K562 (cell line): ENCODE data around the gene ZNF597. TPM values are rescaled to one million over a fixed set of nuclear protein-coding genes. Genes with fewer than 3 reads are reported as not detected.
A peak's percentile ranks its signal among the peaks of the same experiment; 100 is the strongest.

ENCODE experiments used
- ATF1 ChIP-seq, 2 experiments: fragments of 450-650 bp in 1 of 2; IDR thresholded peaks; 2 replicates each; pipeline ENCODE4 v1.6.1; 2016; ENCODE audit warnings: missing compliant biosample characterization in 1 of 2, missing genetic modification characterization in 1 of 2
- ATF6 ChIP-seq: sonication (generic); formaldehyde crosslinking; IDR thresholded peaks from 2 replicates; pipeline ENCODE4 v1.4.0; 2020; ENCODE audit warnings: mild to moderate bottlenecking, missing genetic modification reagents
- CBX2 ChIP-seq: fragments of 200-600 bp; sonication (generic); IDR thresholded peaks from one replicate; pipeline ENCODE4 v1.6.1; 2012; ENCODE audit warnings: mild to moderate bottlenecking, low read length, inconsistent platforms; ENCODE audit not compliant: insufficient read depth, poor library complexity, severe bottlenecking
- CEBPG ChIP-seq, 3 experiments: fragments of 200-800 bp in 1 of 3; sonication (Bioruptor generic) in 1 of 3; sonication (generic) in 1 of 3; formaldehyde crosslinking in 1 of 3; IDR thresholded peaks in 2 of 3; conservative IDR thresholded peaks in 1 of 3; 2 replicates each; pipeline versions ENCODE4 v1.6.1 to v1.8.0; 2016 to 2022; ENCODE audit warnings: missing compliant biosample characterization in 2 of 3, missing genetic modification characterization in 2 of 3, mild to moderate bottlenecking in 1 of 3, missing genetic modification reagents in 1 of 3
- ELF4 ChIP-seq: fragments of 450-650 bp; formaldehyde crosslinking; IDR thresholded peaks from 2 replicates; pipeline ENCODE4 v1.4.0; 2022; ENCODE audit warnings: missing genetic modification characterization
- EP300 ChIP-seq: IDR thresholded peaks from 2 replicates; pipeline ENCODE4 v1.6.1; 2012; ENCODE audit warnings: low read length, improper control_type of control experiment
- ESRRA ChIP-seq: fragments of 450-650 bp; IDR thresholded peaks from 2 replicates; pipeline ENCODE4 v1.6.1; 2014; ENCODE audit warnings: low read depth, mild to moderate bottlenecking, moderate library complexity, borderline replicate concordance
- LCOR ChIP-seq: sonication (generic); formaldehyde crosslinking; IDR thresholded peaks from 2 replicates; pipeline ENCODE4 v1.8.0; 2022; ENCODE audit warnings: mild to moderate bottlenecking, missing genetic modification reagents
- NR0B1 ChIP-seq: fragments of 450-650 bp; IDR thresholded peaks from one replicate; pipeline ENCODE4 v1.6.1; 2018; ENCODE audit warnings: mild to moderate bottlenecking, moderate library complexity; ENCODE audit not compliant: partially characterized antibody
- NR2C2 ChIP-seq, 2 experiments: fragments of 200-800 bp in 1 of 2; sonication (Bioruptor generic) in 1 of 2; sonication (generic) in 1 of 2; formaldehyde crosslinking in 1 of 2; IDR thresholded peaks; 2 replicates each; pipeline versions ENCODE4 v1.6.1 to v1.8.0; 2016 to 2022; ENCODE audit warnings: mild to moderate bottlenecking in 1 of 2, missing compliant biosample characterization in 1 of 2, missing genetic modification characterization in 1 of 2, missing genetic modification reagents in 1 of 2
- OTX1 ChIP-seq: fragments of 450-650 bp; formaldehyde crosslinking; IDR thresholded peaks from 2 replicates; pipeline ENCODE4 v1.4.0; 2022; ENCODE audit warnings: mild to moderate bottlenecking
- PHTF2 ChIP-seq: fragments of 250-450 bp; sonication (Bioruptor Pico); IDR thresholded peaks from 2 replicates; pipeline ENCODE4 v1.5.0; 2021; ENCODE audit warnings: mild to moderate bottlenecking
- SIN3B ChIP-seq: fragments of 450-650 bp; IDR thresholded peaks from 2 replicates; pipeline ENCODE4 v1.6.1; 2017; ENCODE audit warnings: low read depth, mild to moderate bottlenecking, moderate library complexity
- SMARCA5 ChIP-seq: fragments of 450-650 bp; IDR thresholded peaks from 2 replicates; pipeline ENCODE4 v1.6.1; 2016
- VEZF1 ChIP-seq: fragments of 200-800 bp; sonication (Bioruptor generic); IDR thresholded peaks from 2 replicates; pipeline ENCODE4 v1.6.1; 2017; ENCODE audit warnings: missing genetic modification characterization, missing compliant biosample characterization
- ZBED1 ChIP-seq: IDR thresholded peaks from 2 replicates; pipeline ENCODE4 v1.6.1; 2014
- ZBTB7A ChIP-seq: IDR thresholded peaks from 2 replicates; pipeline ENCODE4 v1.6.1; 2011; ENCODE audit warnings: low read depth, mild to moderate bottlenecking, low read length, moderate library complexity, borderline replicate concordance; ENCODE audit not compliant: control insufficient read depth
- ZC3H11A ChIP-seq: IDR thresholded peaks from 2 replicates; pipeline ENCODE4 v1.6.1; 2012; ENCODE audit warnings: low read depth, low read length, improper control_type of control experiment
- ZNF212 ChIP-seq: fragments of 450-650 bp; formaldehyde crosslinking; IDR thresholded peaks from 2 replicates; pipeline ENCODE4 v1.4.0; 2020; ENCODE audit warnings: mild to moderate bottlenecking
- ZNF561 ChIP-seq: fragments of 450-650 bp; formaldehyde crosslinking; conservative IDR thresholded peaks from 2 replicates; pipeline ENCODE4 v1.4.0; 2020; ENCODE audit warnings: mild to moderate bottlenecking, moderate library complexity
- ZNF766 ChIP-seq: fragments of 200-800 bp; sonication (Bioruptor generic); conservative IDR thresholded peaks from 2 replicates; pipeline ENCODE4 v1.6.1; 2016; ENCODE audit warnings: missing genetic modification characterization, missing compliant biosample characterization
- ZNF778 ChIP-seq: fragments of 450-650 bp; formaldehyde crosslinking; IDR thresholded peaks from 2 replicates; pipeline ENCODE4 v1.4.0; 2020; ENCODE audit warnings: mild to moderate bottlenecking, moderate library complexity
- polyA plus RNA-seq, 8 experiments: library from polyadenylated mRNA; depleted of rRNA in 4 of 8; stranded (reverse) in 5 of 8; unstranded in 3 of 8; fragments of >200 nt; fragmentation: Nextera tagmentation in 2 of 8; fragmentation: Illumina TruSeq in 1 of 8; extraction: Ambion mirVana in 2 of 8; extraction: Trizol in 1 of 8; gene quantifications; 2 replicates each; pipeline versions ENCODE4 v1.2.1 to v1.2.3, GENCODE V29; 2011 to 2014; ENCODE audit warnings: inconsistent platforms in 1 of 8, missing spikeins in 1 of 8
- total RNA-seq, 7 experiments: library from RNA; depleted of rRNA in 6 of 7; stranded (reverse); fragments of >200 nt in 6 of 7; fragmentation: Illumina TruSeq in 2 of 7; extraction: Trizol in 2 of 7; gene quantifications; 2 replicates each; pipeline versions ENCODE4 v1.2.1 to v1.2.3, GENCODE V29; 2011 to 2021; ENCODE audit warnings: low replicate concordance in 1 of 7

ZNF597 gene
- total and polyA plus RNA-seq, 9 of the 15 experiments (the other 6 are each of a cell fraction or from before 2014, with no cell fraction given): 0.14 to 0.68 (median 0.42) TPM

GRCh38 chr16:3457434-3458252, 14.3 kb upstream of the ZNF597 start (continued):
- 0 out of 2 replicates have a peak, but pooled peaks have one; percentile 53 for TF ChIP-seq ATF6 (CRISPR knock-in tag)
- no peak for TF ChIP-seq LCOR (CRISPR knock-in tag)
- TF ChIP-seq ATF1 (CRISPR knock-in tag; IDR thresholded peaks at IDR 0.05): no peak
- TF ChIP-seq ATF1 (tag; IDR thresholded peaks at IDR 0.05): peak; percentile 83
- TF ChIP-seq EP300: no peak
- TF ChIP-seq OTX1 (CRISPR knock-in tag): no peak
- TF ChIP-seq NR2C2 (CRISPR knock-in tag; IDR thresholded peaks at IDR 0.05): no peak
- peak; percentile 90 for TF ChIP-seq NR2C2 (tag; IDR thresholded peaks at IDR 0.05)
- TF ChIP-seq ZNF766 (CRISPR knock-in tag): no peak
- no peak for TF ChIP-seq ZNF778 (CRISPR knock-in tag)
- TF ChIP-seq ZBTB7A: no peak
- no peak for TF ChIP-seq SMARCA5
- TF ChIP-seq ZNF561 (CRISPR knock-in tag): no peak
- TF ChIP-seq VEZF1 (CRISPR knock-in tag): peak; percentile 100
- no peak for TF ChIP-seq NR0B1
- TF ChIP-seq CBX2: no peak
- TF ChIP-seq ELF4 (CRISPR knock-in tag): peak; percentile 52
- no peak for TF ChIP-seq ZBED1
- no peak for TF ChIP-seq ZC3H11A
- TF ChIP-seq PHTF2 (CRISPR knock-in tag): no peak
- peak; percentile 57; the same call in 1 of the 2 replicates for TF ChIP-seq SIN3B
- no peak; the same call in 1 of the 2 replicates for TF ChIP-seq CEBPG (CRISPR knock-in tag; IDR thresholded peaks at IDR 0.05)
- peak in 1 of 2 experiments; percentile 80; a peak in 2 of 4 replicates for TF ChIP-seq CEBPG (tag; conservative IDR thresholded peaks at IDR 0.05 in 1 of 2, IDR thresholded peaks at IDR 0.05 in 1 of 2)
- no peak for TF ChIP-seq ZNF212 (CRISPR knock-in tag)
- TF ChIP-seq ESRRA: peak; percentile 53; the same call in 1 of the 2 replicates
